Transverse colon (tissue), 4 donors: Measurements from ENCODE around the gene WDR37.

ENCODE experiments used
- CTCF ChIP-seq, 5 experiments: fragments of 200-600 bp in 3 of 5; fragments of 450-650 bp in 2 of 5; sonication (generic) in 3 of 5; IDR thresholded peaks; 1 replicate in 2 of 5; 2 replicates in 3 of 5; pipeline ENCODE4 v1.5.1; 2016 to 2017; ENCODE audit warnings: antibody characterized with exemption in 5 of 5, inconsistent platforms in 3 of 5, mild to moderate bottlenecking in 2 of 5, moderate library complexity in 1 of 5
- POLR2A ChIP-seq: fragments of 450-650 bp; IDR thresholded peaks from one replicate; pipeline ENCODE4 v1.6.1; 2016; ENCODE audit warnings: antibody characterized with exemption, mild to moderate bottlenecking, moderate library complexity
- POLR2AphosphoS5 ChIP-seq, 3 donors: sonication (generic); formaldehyde crosslinking; IDR thresholded peaks; one replicate each; pipeline ENCODE4 v1.6.1; 2016; ENCODE audit warnings: antibody characterized with exemption in 3 of 3

GRCh38 chr10:1160561-1161314 lies 104.6 kb downstream of the WDR37 start:
- TF ChIP-seq CTCF (IDR thresholded peaks at IDR 0.05) = no peak
- no peak for TF ChIP-seq POLR2A
- no peak for TF ChIP-seq POLR2AphosphoS5 (IDR thresholded peaks at IDR 0.05)
